AG04450 (cell line): Measurements from ENCODE around the gene CCDC187. TPM values are rescaled to one million over a fixed set of nuclear protein-coding genes. Genes with fewer than 3 reads are reported as not detected.
A peak's percentile ranks its signal among the peaks of the same experiment; 100 is the strongest.

Source experiments
- CTCF ChIA-PET: fragments of 300-600, 350-600 bp; formaldehyde crosslinking; extraction: SDS; loops from one replicate; lab custom pipeline; 2022; ENCODE audit warnings: antibody characterized with exemption, inconsistent platforms; lab: Charles Lee
- POLR2A ChIA-PET: fragments of 350-600 bp; formaldehyde crosslinking; extraction: SDS; loops from one replicate; lab custom pipeline; 2021; ENCODE audit warnings: antibody characterized with exemption, inconsistent platforms; lab: Yijun Ruan, JAX
- DNase-seq: peaks from one replicate; pipeline ENCODE4 v3.0.0-alpha.2; 2011; ENCODE audit warnings: low read depth, low spot score
- H3K27ac ChIP-seq: one replicate; pipeline ENCODE4 v1.5.1; 2012; ENCODE audit warnings: low read depth, low read length, control low read depth
- H3K27me3 ChIP-seq: one replicate; pipeline ENCODE4 v1.6.0; 2012; ENCODE audit warnings: low read length; ENCODE audit not compliant: control insufficient read depth, insufficient read depth
- H3K4me3 ChIP-seq: 2 replicates; pipeline ENCODE4 v1.5.1; 2011; ENCODE audit warnings: mild to moderate bottlenecking, low read depth, low read length, control low read depth
- H3K9me3 ChIP-seq: 2 replicates; pipeline ENCODE4 v1.5.1; 2012; ENCODE audit warnings: low read length; ENCODE audit not compliant: control insufficient read depth, insufficient read depth
- polyA plus RNA-seq: library from polyadenylated mRNA; depleted of rRNA; stranded (reverse); fragments of >200 nt; gene quantifications from 2 replicates; pipeline ENCODE4 v1.2.3, GENCODE V29; 2011
- TF ChIP-seq, protein P1 (sequence below): IDR thresholded peaks from 2 replicates; pipeline ENCODE4 v1.5.1; 2011; ENCODE audit warnings: low read depth, low read length, control low read depth, inconsistent platforms

The CCDC187 gene
- polyA plus RNA-seq, 1 experiment: not detected

DNA sequence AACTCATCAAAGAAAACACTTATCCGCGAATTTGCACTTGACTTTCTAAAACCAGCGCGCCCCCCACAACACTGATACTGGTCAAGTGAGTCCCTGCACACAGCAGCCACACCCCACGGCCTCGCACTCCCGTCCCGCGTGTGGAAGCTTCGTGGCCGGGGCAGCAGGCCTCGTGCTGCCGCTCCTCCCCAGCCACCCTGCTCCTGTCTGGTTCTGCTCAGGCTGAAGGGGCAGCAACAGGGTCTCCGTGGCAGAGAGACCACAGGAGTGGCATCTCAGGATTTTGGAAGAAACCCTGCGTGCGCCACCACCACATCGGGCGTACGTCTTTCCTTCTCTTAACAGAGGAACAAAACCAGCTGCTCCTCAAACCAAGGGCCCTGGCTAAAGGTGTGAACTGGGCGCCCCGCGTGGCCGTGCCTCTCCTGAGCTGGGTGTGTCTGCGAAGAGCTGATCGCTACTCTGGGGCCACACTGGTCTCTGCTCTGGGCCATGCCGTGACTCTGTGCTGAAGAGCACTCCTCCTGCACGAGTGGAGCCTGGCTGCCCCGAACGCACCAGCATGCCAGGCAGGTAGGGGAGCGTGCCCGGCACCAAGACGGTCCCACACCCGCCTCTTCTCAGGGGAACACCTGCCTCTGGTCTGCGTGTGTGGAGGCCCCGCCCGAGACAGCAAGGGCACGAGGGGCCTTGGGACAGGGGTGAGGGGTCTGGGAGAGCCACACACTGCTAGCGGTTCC lies 81.6 kb downstream of the CCDC187 start:
- no peak for DNase-seq
- H3K4me3 ChIP-seq: no peak overlapping the region
- ChIA-PET CTCF (no interaction called here), POLR2A (no interaction called here)
- no peak overlapping the region for H3K27ac ChIP-seq
- no peaks in the 10 kb centered on the region for H3K9me3 ChIP-seq
- H3K27me3 ChIP-seq: peaks cover 2% of the 10 kb centered on the region
- TF ChIP-seq, protein P1, sequence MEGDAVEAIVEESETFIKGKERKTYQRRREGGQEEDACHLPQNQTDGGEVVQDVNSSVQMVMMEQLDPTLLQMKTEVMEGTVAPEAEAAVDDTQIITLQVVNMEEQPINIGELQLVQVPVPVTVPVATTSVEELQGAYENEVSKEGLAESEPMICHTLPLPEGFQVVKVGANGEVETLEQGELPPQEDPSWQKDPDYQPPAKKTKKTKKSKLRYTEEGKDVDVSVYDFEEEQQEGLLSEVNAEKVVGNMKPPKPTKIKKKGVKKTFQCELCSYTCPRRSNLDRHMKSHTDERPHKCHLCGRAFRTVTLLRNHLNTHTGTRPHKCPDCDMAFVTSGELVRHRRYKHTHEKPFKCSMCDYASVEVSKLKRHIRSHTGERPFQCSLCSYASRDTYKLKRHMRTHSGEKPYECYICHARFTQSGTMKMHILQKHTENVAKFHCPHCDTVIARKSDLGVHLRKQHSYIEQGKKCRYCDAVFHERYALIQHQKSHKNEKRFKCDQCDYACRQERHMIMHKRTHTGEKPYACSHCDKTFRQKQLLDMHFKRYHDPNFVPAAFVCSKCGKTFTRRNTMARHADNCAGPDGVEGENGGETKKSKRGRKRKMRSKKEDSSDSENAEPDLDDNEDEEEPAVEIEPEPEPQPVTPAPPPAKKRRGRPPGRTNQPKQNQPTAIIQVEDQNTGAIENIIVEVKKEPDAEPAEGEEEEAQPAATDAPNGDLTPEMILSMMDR: no peak

DNA sequence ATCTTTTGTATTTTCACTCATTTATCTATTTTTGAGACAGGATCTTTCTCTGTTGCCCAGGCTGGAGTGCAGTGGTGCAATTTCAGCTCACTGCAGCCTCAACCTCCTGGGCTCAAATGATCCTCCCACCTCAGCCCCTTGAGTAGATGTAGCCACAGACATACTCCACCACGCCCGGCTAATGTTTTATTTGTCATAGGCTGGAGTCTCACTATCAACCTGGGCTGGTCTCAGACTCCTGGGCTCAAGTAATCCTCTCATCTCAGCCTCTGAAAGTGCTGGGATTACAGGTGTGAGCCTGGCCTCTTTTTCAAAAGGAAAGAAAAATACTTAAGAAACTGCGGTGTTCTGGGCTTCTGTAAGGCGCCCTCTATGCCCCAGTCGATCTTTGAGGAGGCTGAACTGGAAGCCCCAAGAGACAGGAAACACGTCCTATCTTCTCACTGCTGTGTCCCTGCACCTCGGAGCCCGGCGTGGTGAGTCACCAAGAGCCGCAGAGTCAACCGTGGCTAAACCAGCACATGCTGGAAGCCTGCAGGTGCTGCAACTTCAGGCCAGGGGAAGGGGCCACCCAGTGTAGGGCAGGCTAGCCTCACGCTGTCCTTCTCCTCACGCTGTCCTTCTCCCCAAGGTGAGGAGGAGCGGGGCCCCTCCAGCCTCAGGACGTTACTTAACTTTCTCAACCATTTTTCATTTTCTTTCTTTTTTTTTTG lies 83.7 kb downstream of the CCDC187 start:
- H3K27ac ChIP-seq: no peak overlapping the region
- ChIA-PET POLR2A (no interaction called here), CTCF (no interaction called here)
- H3K27me3 ChIP-seq: peaks cover 2% of the 10 kb centered on the region
- no peak overlapping the region for H3K4me3 ChIP-seq
- TF ChIP-seq, protein P1: no peak
- DNase-seq: no peak
- no peaks in the 10 kb centered on the region for H3K9me3 ChIP-seq

DNA sequence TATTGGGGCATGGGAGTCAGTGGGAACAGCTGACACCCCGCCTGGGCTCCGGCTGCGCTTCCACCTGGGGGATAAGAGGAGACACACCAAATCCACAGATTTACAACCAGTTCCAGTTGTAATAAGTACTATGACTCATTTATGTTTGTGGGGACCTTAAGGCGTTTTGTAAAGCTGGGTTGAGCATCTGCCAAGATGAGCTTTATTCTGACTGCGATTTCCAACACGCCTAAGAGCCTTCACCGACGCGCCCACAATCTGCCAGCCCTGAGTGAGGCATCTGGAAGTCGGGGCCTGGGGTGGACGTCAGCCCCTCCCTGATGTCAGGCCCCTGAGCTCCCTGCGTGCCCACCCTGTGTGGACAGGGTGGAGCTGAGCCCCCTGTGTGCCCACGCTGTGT lies 84.6 kb downstream of the CCDC187 start:
- DNase-seq: peak; percentile 1
- Histone ChIP-seq H3K9me3 (peaks cover 3% of the 10 kb centered on the region), H3K27ac (no peak overlapping the region), H3K27me3 (peaks cover 2% of the 10 kb centered on the region), H3K4me3 (no peak overlapping the region)
- ChIA-PET CTCF (no interaction called here), POLR2A (no interaction called here)
- TF ChIP-seq, protein P1: no peak

DNA sequence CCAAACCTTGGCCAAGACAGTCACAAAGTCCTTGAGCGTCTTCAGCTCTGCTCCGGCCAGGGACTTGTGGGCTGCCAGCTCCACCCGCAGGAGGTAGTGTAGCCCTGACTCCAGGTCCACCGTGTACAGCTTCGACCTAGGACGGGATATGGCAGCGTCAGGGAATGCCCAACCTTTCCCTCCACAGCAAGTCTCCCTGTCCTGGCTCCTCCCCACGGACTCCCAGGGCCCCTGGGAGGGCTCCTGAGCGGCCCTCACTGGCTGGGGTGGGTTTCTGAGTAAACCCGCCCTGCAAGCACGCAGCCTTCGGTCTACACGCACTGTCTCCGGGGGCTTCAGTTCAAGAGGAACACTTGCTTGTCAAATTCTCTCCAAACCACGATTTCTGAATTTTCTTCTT lies 85.2 kb downstream of the CCDC187 start:
- TF ChIP-seq, protein P1: no peak

DNA sequence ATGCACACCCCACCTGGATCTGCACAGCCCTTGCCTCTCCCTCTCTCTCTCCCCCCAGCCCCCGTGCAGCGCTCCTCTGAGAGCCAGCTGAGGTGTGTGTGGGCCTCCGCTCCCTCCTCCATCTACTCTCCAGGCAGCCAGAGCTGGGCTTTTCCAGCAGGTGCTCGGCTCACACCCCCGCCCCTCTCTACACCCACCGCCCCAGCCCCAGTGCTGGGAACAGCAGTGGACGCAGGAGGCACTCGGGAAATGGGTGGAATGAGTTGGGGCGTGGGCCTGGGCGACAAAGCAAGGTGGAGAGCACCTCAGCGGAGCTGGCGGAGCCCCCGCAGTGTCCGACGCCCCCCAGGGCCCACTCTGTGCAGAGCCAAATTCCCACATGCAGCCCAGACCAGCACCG lies 85.6 kb downstream of the CCDC187 start:
- no peak overlapping the region for H3K4me3 ChIP-seq
- peaks cover 4% of the 10 kb centered on the region for H3K9me3 ChIP-seq
- TF ChIP-seq, protein P1: no peak
- CTCF ChIA-PET: interaction anchor here (1.2 kb wide), 1 partner anchor 8 kb away, joined by 6 read pairs; no protein-coding TSS in a partner anchor
- DNase-seq: no peak
- no peak overlapping the region for H3K27ac ChIP-seq
- POLR2A ChIA-PET: no interaction called here
- H3K27me3 ChIP-seq: peaks cover 2% of the 10 kb centered on the region

More for the DNA sequence above, 85.2 kb downstream of the CCDC187 start:
- Histone ChIP-seq H3K4me3 (no peak overlapping the region), H3K27ac (no peak overlapping the region), H3K9me3 (peaks cover 4% of the 10 kb centered on the region), H3K27me3 (peaks cover 2% of the 10 kb centered on the region)
- DNase-seq: no peak
- POLR2A ChIA-PET: no interaction called here
- CTCF ChIA-PET: interaction anchor here (1.2 kb wide), 1 partner anchor 8 kb away, joined by 6 read pairs; no protein-coding TSS in a partner anchor
